C4-2B (cell line): ENCODE measurements around the gene C1orf159.

ENCODE experiments used
- ZFX ChIP-seq: fragments of 450-650 bp; IDR thresholded peaks from 2 replicates; pipeline ENCODE4 v1.6.1; 2017
- TF ChIP-seq, protein P1 (sequence below): fragments of 450-650 bp; conservative IDR thresholded peaks from 2 replicates; pipeline ENCODE4 v1.5.1; 2017; ENCODE audit warnings: mild to moderate bottlenecking

DNA sequence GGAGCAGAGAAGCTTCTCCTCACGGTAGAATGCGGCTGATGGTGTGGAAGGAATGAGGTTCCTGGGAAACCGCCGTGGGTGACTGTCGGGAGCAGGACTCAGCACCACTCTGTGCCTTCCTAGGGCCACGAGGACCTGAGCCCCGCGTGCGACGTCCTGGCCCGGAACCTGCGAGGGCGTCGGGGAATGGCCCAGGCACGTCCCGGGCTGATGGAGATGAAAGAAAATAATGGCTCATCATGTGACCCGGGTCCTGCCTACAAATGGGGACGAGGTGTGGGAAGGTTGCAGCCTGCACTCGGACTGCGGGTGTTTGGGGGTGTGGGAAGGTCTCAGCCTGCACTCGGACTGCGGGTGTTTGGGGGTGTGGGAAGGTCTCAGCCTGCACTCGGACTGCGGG is 32.7 kb upstream of the C1orf159 start:
- TF ChIP-seq, protein P1, sequence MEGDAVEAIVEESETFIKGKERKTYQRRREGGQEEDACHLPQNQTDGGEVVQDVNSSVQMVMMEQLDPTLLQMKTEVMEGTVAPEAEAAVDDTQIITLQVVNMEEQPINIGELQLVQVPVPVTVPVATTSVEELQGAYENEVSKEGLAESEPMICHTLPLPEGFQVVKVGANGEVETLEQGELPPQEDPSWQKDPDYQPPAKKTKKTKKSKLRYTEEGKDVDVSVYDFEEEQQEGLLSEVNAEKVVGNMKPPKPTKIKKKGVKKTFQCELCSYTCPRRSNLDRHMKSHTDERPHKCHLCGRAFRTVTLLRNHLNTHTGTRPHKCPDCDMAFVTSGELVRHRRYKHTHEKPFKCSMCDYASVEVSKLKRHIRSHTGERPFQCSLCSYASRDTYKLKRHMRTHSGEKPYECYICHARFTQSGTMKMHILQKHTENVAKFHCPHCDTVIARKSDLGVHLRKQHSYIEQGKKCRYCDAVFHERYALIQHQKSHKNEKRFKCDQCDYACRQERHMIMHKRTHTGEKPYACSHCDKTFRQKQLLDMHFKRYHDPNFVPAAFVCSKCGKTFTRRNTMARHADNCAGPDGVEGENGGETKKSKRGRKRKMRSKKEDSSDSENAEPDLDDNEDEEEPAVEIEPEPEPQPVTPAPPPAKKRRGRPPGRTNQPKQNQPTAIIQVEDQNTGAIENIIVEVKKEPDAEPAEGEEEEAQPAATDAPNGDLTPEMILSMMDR: no peak
- TF ChIP-seq ZFX: no peak
